ENCODE results near the gene ZDHHC5.

The ZDHHC5 gene

GRCh38 chr11:57620467-57620866, 47.4 kb upstream of the ZDHHC5 start:
- Histone ChIP-seq H3K79me2 (ENCODE audit: low read length) (no peaks in the 10 kb centered on the region), H3K4me1 (ENCODE audit: low read length) (peaks cover 2% of the 10 kb centered on the region; the same call in 1 of the 2 replicates), H3K4me3 (ENCODE audit: low read length) (no peak overlapping the region), H3K9ac (ENCODE audit: low read length) (no peak overlapping the region), H3K27ac (ENCODE audit: low read length) (no peak overlapping the region), H3K36me3 (replicated peaks; ENCODE audit: low read depth, low read length) (no peaks in the 10 kb centered on the region), H2AFZ (ENCODE audit: low read depth, low read length) (no peak overlapping the region), H4K20me1 (ENCODE audit: insufficient read depth, low read length) (no peaks in the 10 kb centered on the region), H3K27me3 (ENCODE audit: low read depth, low read length) (peaks cover 3% of the 10 kb centered on the region; the same call in 1 of the 2 replicates), H3K4me2 (ENCODE audit: low read length) (no peak overlapping the region), H3K9me3 (ENCODE audit: insufficient read depth, low read length) (peaks cover 9% of the 10 kb centered on the region; the same call in 1 of the 2 replicates)
- TF ChIP-seq CTCF (IDR thresholded peaks at IDR 0.05; ENCODE audit: low read depth, low read length) (no peak), EZH2phosphoT487 (IDR thresholded peaks at IDR 0.05; ENCODE audit: low read depth) (no peak)

GRCh38 chr11:57622263-57622662, 45.7 kb upstream of the ZDHHC5 start:
- Histone ChIP-seq H3K27ac (ENCODE audit: low read length) (no peak overlapping the region), H3K4me3 (ENCODE audit: low read length) (no peak overlapping the region), H2AFZ (ENCODE audit: low read depth, low read length) (no peak overlapping the region), H3K9me3 (ENCODE audit: insufficient read depth, low read length) (peaks cover 9% of the 10 kb centered on the region; the same call in 1 of the 2 replicates), H3K79me2 (ENCODE audit: low read length) (no peaks in the 10 kb centered on the region), H3K27me3 (ENCODE audit: low read depth, low read length) (0 out of 2 replicates have a peak, but pooled peaks cover 2% of the 10 kb centered on the region), H3K4me1 (ENCODE audit: low read length) (peaks cover 2% of the 10 kb centered on the region; the same call in 1 of the 2 replicates), H3K4me2 (ENCODE audit: low read length) (no peak overlapping the region), H3K9ac (ENCODE audit: low read length) (no peak overlapping the region), H3K36me3 (replicated peaks; ENCODE audit: low read depth, low read length) (no peaks in the 10 kb centered on the region), H4K20me1 (ENCODE audit: insufficient read depth, low read length) (no peaks in the 10 kb centered on the region)
- no peak for TF ChIP-seq CTCF (IDR thresholded peaks at IDR 0.05; ENCODE audit: low read depth, low read length)
- TF ChIP-seq EZH2phosphoT487 (IDR thresholded peaks at IDR 0.05; ENCODE audit: low read depth): no peak

- Histone ChIP-seq H3K9ac (ENCODE audit: low read length) (no peak overlapping the region), H3K27me3 (ENCODE audit: low read depth, low read length) (0 out of 2 replicates have a peak, but pooled peaks cover 2% of the 10 kb centered on the region), H2AFZ (ENCODE audit: low read depth, low read length) (no peak overlapping the region), H3K79me2 (ENCODE audit: low read length) (no peaks in the 10 kb centered on the region), H4K20me1 (ENCODE audit: insufficient read depth, low read length) (no peaks in the 10 kb centered on the region), H3K9me3 (ENCODE audit: insufficient read depth, low read length) (peaks cover 1% of the 10 kb centered on the region; the same call in 1 of the 2 replicates), H3K36me3 (replicated peaks; ENCODE audit: low read depth, low read length) (no peaks in the 10 kb centered on the region), H3K4me3 (ENCODE audit: low read length) (no peak overlapping the region), H3K4me1 (ENCODE audit: low read length) (peaks cover 2% of the 10 kb centered on the region; the same call in 1 of the 2 replicates), H3K27ac (ENCODE audit: low read length) (no peak overlapping the region), H3K4me2 (ENCODE audit: low read length) (no peak overlapping the region)
- TF ChIP-seq EZH2phosphoT487 (IDR thresholded peaks at IDR 0.05; ENCODE audit: low read depth) (no peak), CTCF (IDR thresholded peaks at IDR 0.05; ENCODE audit: low read depth, low read length) (no peak)
Observed at GRCh38 chr11:57624864-57625263, 43.0 kb upstream of the ZDHHC5 start.

- Histone ChIP-seq H3K9me3 (ENCODE audit: insufficient read depth, low read length) (no peaks in the 10 kb centered on the region), H4K20me1 (ENCODE audit: insufficient read depth, low read length) (no peaks in the 10 kb centered on the region), H3K4me3 (ENCODE audit: low read length) (no peak overlapping the region), H3K36me3 (replicated peaks; ENCODE audit: low read depth, low read length) (no peaks in the 10 kb centered on the region), H2AFZ (ENCODE audit: low read depth, low read length) (no peak overlapping the region), H3K4me1 (ENCODE audit: low read length) (no peaks in the 10 kb centered on the region), H3K9ac (ENCODE audit: low read length) (no peak overlapping the region), H3K27me3 (ENCODE audit: low read depth, low read length) (0 out of 2 replicates have a peak, but pooled peaks cover 2% of the 10 kb centered on the region), H3K27ac (ENCODE audit: low read length) (no peak overlapping the region), H3K4me2 (ENCODE audit: low read length) (no peak overlapping the region), H3K79me2 (ENCODE audit: low read length) (no peaks in the 10 kb centered on the region)
- TF ChIP-seq EZH2phosphoT487 (IDR thresholded peaks at IDR 0.05; ENCODE audit: low read depth) (no peak), CTCF (IDR thresholded peaks at IDR 0.05; ENCODE audit: low read depth, low read length) (no peak)
Observed at GRCh38 chr11:57626895-57627294, 41.0 kb upstream of the ZDHHC5 start.

All from OCI-LY3 (cell line).